GM06990 (cell line): Measurements from ENCODE around the gene PROB1.

Experiments used
- DNase-seq: peaks from one replicate; pipeline ENCODE4 v3.0.0-alpha.2; 2011; ENCODE audit not compliant: insufficient read length; ENCODE audit errors: extremely low read depth
- H3K27me3 ChIP-seq: replicated peaks from 2 replicates; pipeline ENCODE4 v1.6.0; 2011; ENCODE audit warnings: low read length; ENCODE audit not compliant: control insufficient read depth, insufficient read depth
- H3K36me3 ChIP-seq: 2 replicates; pipeline ENCODE4 v1.5.1; 2011; ENCODE audit warnings: low read length; ENCODE audit not compliant: control insufficient read depth, insufficient read depth
- H3K4me3 ChIP-seq: replicated peaks from 2 replicates; pipeline ENCODE4 v1.5.1; 2011; ENCODE audit warnings: low read depth, mild to moderate bottlenecking, control low read depth, low read length
- CTCF ChIP-seq: IDR thresholded peaks from 2 replicates; pipeline ENCODE4 v1.5.1; 2011; ENCODE audit warnings: low read length, control low read depth, mild to moderate bottlenecking, inconsistent platforms; ENCODE audit not compliant: insufficient read depth, poor library complexity, severe bottlenecking

Gene PROB1

GRCh38 chr5:139376364-139376763, 18.5 kb downstream of the PROB1 start:
- no peak for DNase-seq
- no peaks in the 10 kb centered on the region for H3K36me3 ChIP-seq
- no peak overlapping the region for H3K4me3 ChIP-seq
- no peaks in the 10 kb centered on the region for H3K27me3 ChIP-seq
- TF ChIP-seq CTCF = no peak

GRCh38 chr5:139374909-139375308, 20.0 kb downstream of the PROB1 start:
- DNase-seq = no peak
- no peak for TF ChIP-seq CTCF
- no peaks in the 10 kb centered on the region for H3K27me3 ChIP-seq
- no peak overlapping the region for H3K4me3 ChIP-seq
- H3K36me3 ChIP-seq = no peaks in the 10 kb centered on the region

- no peak for DNase-seq
- no peak overlapping the region for H3K4me3 ChIP-seq
- no peak for TF ChIP-seq CTCF
- no peaks in the 10 kb centered on the region for H3K27me3 ChIP-seq
- H3K36me3 ChIP-seq = peaks cover under 1% of the 10 kb centered on the region
Measured at GRCh38 chr5:139371482-139372435, 23.1 kb downstream of the PROB1 start.

GRCh38 chr5:139369181-139369580, 25.7 kb downstream of the PROB1 start:
- Histone ChIP-seq H3K4me3 (no peak overlapping the region), H3K36me3 (peaks cover 4% of the 10 kb centered on the region), H3K27me3 (no peaks in the 10 kb centered on the region)
- no peak for TF ChIP-seq CTCF
- DNase-seq = no peak

- peaks cover 4% of the 10 kb centered on the region for H3K36me3 ChIP-seq
- peak; percentile 16 for TF ChIP-seq CTCF
- DNase-seq = no peak
- no peaks in the 10 kb centered on the region for H3K27me3 ChIP-seq
- H3K4me3 ChIP-seq = no peak overlapping the region
Measured at GRCh38 chr5:139368613-139369012, 26.3 kb downstream of the PROB1 start.
